ENCODE data around the gene ZNF142.
A peak's percentile ranks its signal among the peaks of the same experiment; 100 is the strongest.

ZNF142 gene

GRCh38 chr2:218645126-218645525, 14.3 kb downstream of the ZNF142 start:
- no peak for DNase-seq

- no peak for DNase-seq
Measured at GRCh38 chr2:218644721-218645120, 14.7 kb downstream of the ZNF142 start.

GRCh38 chr2:218643751-218644310, 15.6 kb downstream of the ZNF142 start:
- DNase-seq: no peak

- DNase-seq: no peak
Measured at GRCh38 chr2:218642786-218643185, 16.6 kb downstream of the ZNF142 start.

GRCh38 chr2:218642121-218642656, 17.2 kb downstream of the ZNF142 start:
- no peak for DNase-seq

- no peak for DNase-seq
Measured at GRCh38 chr2:218638372-218638771, 21.1 kb downstream of the ZNF142 start.

GRCh38 chr2:218635719-218636118, 23.7 kb downstream of the ZNF142 start:
- DNase-seq: no peak

- peak; percentile 61 for DNase-seq
Measured at GRCh38 chr2:218631837-218632236, 27.6 kb downstream of the ZNF142 start.

- DNase-seq: no peak
Measured at GRCh38 chr2:218627939-218628338, 31.5 kb downstream of the ZNF142 start.

GRCh38 chr2:218626369-218626768, 33.1 kb downstream of the ZNF142 start:
- no peak for DNase-seq

- no peak for DNase-seq
Measured at GRCh38 chr2:218623366-218623705, 36.1 kb downstream of the ZNF142 start.

GRCh38 chr2:218622606-218623365, 36.6 kb downstream of the ZNF142 start:
- no peak for DNase-seq

- DNase-seq: no peak
Measured at GRCh38 chr2:218621007-218621406, 38.4 kb downstream of the ZNF142 start.

GRCh38 chr2:218618102-218618860, 41.1 kb downstream of the ZNF142 start:
- DNase-seq: no peak

- DNase-seq: no peak
Measured at GRCh38 chr2:218615868-218616315, 43.5 kb downstream of the ZNF142 start.

- DNase-seq: no peak
Measured at GRCh38 chr2:218607436-218608115, 51.8 kb downstream of the ZNF142 start, which contains the start of gene PLCD4. Gene PLCD4, plus strand, starts transcription at chr2:218607899. Its CDS starts 7,841 bp downstream, at chr2:218615740.

GRCh38 chr2:218605432-218605831, 54.0 kb downstream of the ZNF142 start:
- no peak for DNase-seq
